Suprapubic skin (tissue), 4 donors: ENCODE results near the gene TRNP1. TPM values are rescaled to one million over a fixed set of nuclear protein-coding genes. Genes with fewer than 3 reads are reported as not detected.
A peak's percentile ranks its signal among the peaks of the same experiment; 100 is the strongest.

Experiments
- DNase-seq, 2 donors: peaks; one replicate each; pipeline ENCODE4 v3.0.0-alpha.2; 2019; ENCODE audit warnings: low spot score in 2 of 2
- H3K27ac ChIP-seq: fragments of 200-600 bp; sonication (generic); one replicate; pipeline ENCODE4 v1.5.1; 2019
- H3K27me3 ChIP-seq: fragments of 200-600 bp; sonication (generic); one replicate; pipeline ENCODE4 v1.5.1; 2019
- H3K36me3 ChIP-seq: fragments of 200-600 bp; sonication (generic); one replicate; pipeline ENCODE4 v1.5.1; 2019
- H3K4me1 ChIP-seq: fragments of 200-600 bp; sonication (generic); one replicate; pipeline ENCODE4 v1.5.1; 2019
- H3K4me3 ChIP-seq: fragments of 200-600 bp; sonication (generic); one replicate; pipeline ENCODE4 v1.5.1; 2019; ENCODE audit warnings: mild to moderate bottlenecking
- H3K9me3 ChIP-seq: fragments of 200-600 bp; sonication (generic); one replicate; pipeline ENCODE4 v1.5.1; 2019
- CTCF ChIP-seq, 2 donors: fragments of 200-600 bp in 1 of 2; fragments of 450-650 bp in 1 of 2; sonication (generic) in 1 of 2; IDR thresholded peaks; one replicate each; pipeline ENCODE4 v1.5.1; 2016 to 2019; ENCODE audit warnings: antibody characterized with exemption in 2 of 2, mild to moderate bottlenecking in 1 of 2, moderate library complexity in 1 of 2
- EP300 ChIP-seq: sonication (generic); formaldehyde crosslinking; IDR thresholded peaks from one replicate; pipeline ENCODE4 v1.6.1; 2017; ENCODE audit warnings: antibody characterized with exemption
- POLR2A ChIP-seq, 2 donors: fragments of 450-650 bp; IDR thresholded peaks; one replicate each; pipeline ENCODE4 v1.6.1; 2017; ENCODE audit warnings: antibody characterized with exemption in 2 of 2, mild to moderate bottlenecking in 2 of 2, moderate library complexity in 2 of 2
- POLR2AphosphoS5 ChIP-seq, 3 donors: sonication (generic); formaldehyde crosslinking; IDR thresholded peaks; one replicate each; pipeline ENCODE4 v1.6.1; 2017; ENCODE audit warnings: antibody characterized with exemption in 3 of 3
- WGBS: methylation state at CpG from one replicate; pipeline ENCODE4 v1.1.5; 2018; 5-methylcytosine and 5-hydroxymethylcytosine counted together
- total RNA-seq, 4 donors: library from RNA; depleted of rRNA; stranded (reverse); fragments of >200 nt; gene quantifications; one replicate each; pipeline ENCODE4 v1.1.0, GENCODE V29; 2016

Gene TRNP1
- total RNA-seq, 4 donors from 2014 or later = 7.9 to 41.7 (median 28.4) TPM

- Histone ChIP-seq H3K27ac (peak overlapping the region; percentile 85), H3K27me3 (no peaks in the 10 kb centered on the region), H3K4me3 (no peak overlapping the region)
Measured at GRCh38 chr1:27026621-27027574, 33.4 kb downstream of the TRNP1 start.

GRCh38 chr1:27027575-27028250 is 34.2 kb downstream of the TRNP1 start:
- TF ChIP-seq CTCF (IDR thresholded peaks at IDR 0.05) = no peak
- TF ChIP-seq EP300 = no peak
- TF ChIP-seq POLR2AphosphoS5 (IDR thresholded peaks at IDR 0.05) = no peak
- no peak for TF ChIP-seq POLR2A (IDR thresholded peaks at IDR 0.05)
- DNase-seq = no peak
- Histone ChIP-seq H3K4me3 (no peak overlapping the region), H3K4me1 (peaks cover 44% of the 10 kb centered on the region), H3K27me3 (no peaks in the 10 kb centered on the region), H3K36me3 (no peaks in the 10 kb centered on the region), H3K27ac (peak overlapping the region; percentile 85), H3K9me3 (no peaks in the 10 kb centered on the region)
- WGBS = 52% methylated on average over 8 of the region's 8 CpGs

More at GRCh38 chr1:27026621-27027574, 33.4 kb downstream of the TRNP1 start:
- Histone ChIP-seq H3K36me3 (no peaks in the 10 kb centered on the region), H3K9me3 (no peaks in the 10 kb centered on the region), H3K4me1 (peaks cover 36% of the 10 kb centered on the region)
- DNase-seq = no peak
- TF ChIP-seq EP300 (no peak), POLR2AphosphoS5 (IDR thresholded peaks at IDR 0.05) (no peak), CTCF (IDR thresholded peaks at IDR 0.05) (no peak), POLR2A (IDR thresholded peaks at IDR 0.05) (no peak)
- WGBS = 33% methylated on average over 19 of the region's 19 CpGs

- Histone ChIP-seq H3K27ac (no peak overlapping the region), H3K27me3 (no peaks in the 10 kb centered on the region), H3K4me3 (no peak overlapping the region), H3K4me1 (peaks cover 59% of the 10 kb centered on the region), H3K9me3 (no peaks in the 10 kb centered on the region), H3K36me3 (no peaks in the 10 kb centered on the region)
- DNase-seq = no peak
- TF ChIP-seq CTCF (IDR thresholded peaks at IDR 0.05) (no peak), POLR2A (IDR thresholded peaks at IDR 0.05) (no peak), POLR2AphosphoS5 (IDR thresholded peaks at IDR 0.05) (no peak), EP300 (no peak)
- WGBS = 65% methylated on average over 9 of the region's 9 CpGs
Measured at GRCh38 chr1:27029517-27029916, 36.0 kb downstream of the TRNP1 start.

GRCh38 chr1:27031235-27032118 is 38.0 kb downstream of the TRNP1 start:
- DNase-seq = peak; percentile 84 to 89
- Histone ChIP-seq H3K4me1 (peaks cover 56% of the 10 kb centered on the region), H3K9me3 (no peaks in the 10 kb centered on the region), H3K27ac (peak overlapping the region; percentile 90), H3K27me3 (no peaks in the 10 kb centered on the region), H3K4me3 (peak overlapping the region; percentile 42), H3K36me3 (no peaks in the 10 kb centered on the region)
- no peak for TF ChIP-seq CTCF (IDR thresholded peaks at IDR 0.05)
- no peak for TF ChIP-seq EP300
- no peak for TF ChIP-seq POLR2A (IDR thresholded peaks at IDR 0.05)
- TF ChIP-seq POLR2AphosphoS5 (IDR thresholded peaks at IDR 0.05) = peak in 1 of 3 donors; percentile 46
- WGBS = 15% methylated on average over 20 of the region's 43 CpGs
